Hindlimb muscle (tissue), 1 donor: ENCODE results near the gene ABCC2. TPM values are rescaled to one million over a fixed set of nuclear protein-coding genes. Genes with fewer than 3 reads are reported as not detected.
"Not testable (repeated sequence)": the region's sequence is repeated elsewhere in the genome, so short reads cannot be mapped to it uniquely, and the experiment has no call there.

Experiments used
- DNase-seq: peaks from one replicate; pipeline ENCODE4 v3.0.0-alpha.2; 2013
- polyA plus RNA-seq: library from polyadenylated mRNA; unstranded; fragments of 120-200 nt; gene quantifications from one replicate; pipeline ENCODE4 v1.2.1, GENCODE V29; 2013; ENCODE audit not compliant: insufficient read length

ABCC2 gene
- polyA plus RNA-seq = 0.75 TPM

- DNase-seq = no peak
Measured at GRCh38 chr10:99782447-99783286, at the start of gene ABCC2. TSS of gene ABCC2 (plus strand) at chr10:99782640. CDS start at chr10:99782845, 205 bp downstream.

GRCh38 chr10:99733366-99733765 lies 49.1 kb upstream of the ABCC2 start:
- DNase-seq = no peak

- DNase-seq = not testable (repeated sequence)
Measured at GRCh38 chr10:99734111-99734510, 48.3 kb upstream of the ABCC2 start.

GRCh38 chr10:99740260-99740659 lies 42.2 kb upstream of the ABCC2 start:
- DNase-seq = no peak

- DNase-seq = no peak
Measured at GRCh38 chr10:99740933-99741559, 41.4 kb upstream of the ABCC2 start.

GRCh38 chr10:99742254-99742653 lies 40.2 kb upstream of the ABCC2 start:
- no peak for DNase-seq

- no peak for DNase-seq
Measured at GRCh38 chr10:99742701-99743100, 39.7 kb upstream of the ABCC2 start.

- DNase-seq = no peak
Measured at GRCh38 chr10:99743841-99744240, 38.6 kb upstream of the ABCC2 start.

GRCh38 chr10:99746166-99746565 lies 36.3 kb upstream of the ABCC2 start:
- not testable (repeated sequence) for DNase-seq

- DNase-seq = no peak
Measured at GRCh38 chr10:99748823-99749451, 33.5 kb upstream of the ABCC2 start.

- no peak for DNase-seq
Measured at GRCh38 chr10:99750641-99751040, 31.8 kb upstream of the ABCC2 start.

- DNase-seq = no peak
Measured at GRCh38 chr10:99754670-99755069, 27.8 kb upstream of the ABCC2 start.

- no peak for DNase-seq
Measured at GRCh38 chr10:99756159-99756558, 26.3 kb upstream of the ABCC2 start.

GRCh38 chr10:99758211-99758891 lies 24.1 kb upstream of the ABCC2 start:
- DNase-seq = no peak

GRCh38 chr10:99760321-99760720 lies 22.1 kb upstream of the ABCC2 start:
- DNase-seq = no peak

GRCh38 chr10:99761365-99761764 lies 21.1 kb upstream of the ABCC2 start:
- no peak for DNase-seq

- no peak for DNase-seq
Measured at GRCh38 chr10:99765672-99766301, 16.7 kb upstream of the ABCC2 start.

GRCh38 chr10:99766302-99766681 lies 16.1 kb upstream of the ABCC2 start:
- no peak for DNase-seq

- no peak for DNase-seq
Measured at GRCh38 chr10:99767901-99768300, 14.5 kb upstream of the ABCC2 start.

- no peak for DNase-seq
Measured at GRCh38 chr10:99768556-99768955, 13.9 kb upstream of the ABCC2 start.

- no peak for DNase-seq
Measured at GRCh38 chr10:99769706-99770105, 12.7 kb upstream of the ABCC2 start.

GRCh38 chr10:99770408-99771045 lies 11.9 kb upstream of the ABCC2 start:
- DNase-seq = no peak
